Activated CD8-positive, alpha-beta memory T cell treated with anti-CD3 and anti-CD28 coated beads, Interleukin-2, amount 50 U/mL, for 4 hours (primary cell): ENCODE data around the gene CDSN.
"Not testable (repeated sequence)": the region's sequence is repeated elsewhere in the genome, so short reads cannot be mapped to it uniquely, and the experiment has no call there.

Experiments
- DNase-seq: peaks from one replicate; pipeline ENCODE4 v3.0.0-alpha.2; 2020

Gene CDSN

GRCh38 chr6:31081872-31082271 is 38.4 kb downstream of the CDSN start:
- DNase-seq: no peak

DNA sequence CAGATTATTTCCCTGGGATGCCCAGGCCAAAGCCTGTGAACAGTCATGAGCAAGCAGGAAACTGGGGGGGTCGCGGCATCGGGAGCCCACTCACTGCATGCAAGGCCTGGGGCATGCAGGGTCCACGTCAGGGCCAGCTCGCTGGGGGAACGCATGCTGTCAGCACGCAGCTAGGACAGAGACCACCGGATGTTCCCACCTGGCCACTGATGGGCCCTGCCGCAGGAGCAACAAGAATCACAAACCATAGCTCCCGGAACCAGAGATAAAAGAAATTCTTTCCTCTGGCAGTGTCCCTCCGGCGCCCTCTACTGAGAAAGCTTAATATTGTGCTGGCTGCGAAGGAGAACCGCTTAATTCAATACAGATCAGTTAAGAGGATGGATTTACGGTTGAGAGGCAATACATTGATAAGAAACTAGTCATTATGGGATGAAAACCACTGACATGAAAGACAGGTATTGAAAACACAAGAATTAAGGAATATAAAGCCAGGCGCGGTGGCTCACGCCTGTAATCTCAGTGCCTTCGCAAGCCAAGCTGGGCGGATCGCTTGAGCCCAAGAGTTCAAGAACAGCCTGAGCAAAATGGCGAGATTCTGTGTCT is 40.5 kb downstream of the CDSN start:
- peak; percentile 65 for DNase-seq

GRCh38 chr6:31076611-31077010 is 43.6 kb downstream of the CDSN start:
- no peak for DNase-seq

DNA sequence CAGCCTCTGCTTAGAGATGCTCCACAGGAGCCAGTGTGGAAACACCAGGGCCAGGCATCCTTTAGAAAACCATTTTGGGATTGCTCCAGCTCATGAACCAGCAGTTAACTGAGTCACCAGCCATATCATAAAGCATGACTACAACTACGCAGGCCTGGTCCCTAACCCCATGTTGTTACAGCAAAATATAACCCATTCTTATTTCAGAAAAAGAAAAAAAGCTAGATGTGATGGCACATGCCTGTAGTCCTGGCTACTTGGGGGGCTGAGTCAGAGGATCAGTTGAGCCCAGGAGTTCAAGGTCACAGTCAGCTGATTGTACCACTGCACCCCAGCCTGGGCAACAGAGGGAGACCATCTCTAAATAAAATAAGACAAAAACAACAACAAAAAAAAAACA is 44.7 kb downstream of the CDSN start:
- DNase-seq: no peak

GRCh38 chr6:31074401-31074800 is 45.8 kb downstream of the CDSN start:
- no peak for DNase-seq

- DNase-seq: no peak
Observed at GRCh38 chr6:31070711-31071197, 49.5 kb downstream of the CDSN start.

GRCh38 chr6:31068669-31069340 is 51.4 kb downstream of the CDSN start:
- DNase-seq: peak; percentile 68

- not testable (repeated sequence) for DNase-seq
Observed at GRCh38 chr6:31067891-31068668, 52.2 kb downstream of the CDSN start.

GRCh38 chr6:31067028-31067427 is 53.2 kb downstream of the CDSN start:
- DNase-seq: not testable (repeated sequence)

- no peak for DNase-seq
Observed at GRCh38 chr6:31065556-31065955, 54.7 kb downstream of the CDSN start.
